NCI-H2107 (cell line): ENCODE measurements around the gene RFTN2.

ENCODE experiments used
- DNase-seq: peaks from one replicate; lab custom pipeline; 2025; lab: John Stamatoyannopoulos, UW

RFTN2 gene

DNA sequence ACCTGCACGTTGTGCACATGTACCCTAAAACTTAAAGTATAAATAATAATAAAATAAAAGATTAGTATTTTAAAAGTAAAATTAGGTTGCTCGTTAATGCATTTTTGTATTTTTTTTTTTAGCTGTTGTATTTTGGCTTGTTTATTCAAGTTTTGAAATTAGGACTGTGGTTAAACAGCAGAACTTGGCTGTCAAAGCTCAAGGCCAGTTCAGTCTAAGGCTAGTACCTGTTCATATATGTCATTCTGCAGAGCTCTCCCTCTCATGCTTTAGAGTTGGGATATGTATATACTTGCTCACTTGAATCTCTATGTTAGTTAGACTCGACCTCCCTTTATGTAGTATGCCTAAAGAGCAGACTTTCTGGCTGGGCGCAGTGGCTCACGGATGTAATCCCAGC, 126.8 kb downstream of the RFTN2 start:
- DNase-seq = no peak

DNA sequence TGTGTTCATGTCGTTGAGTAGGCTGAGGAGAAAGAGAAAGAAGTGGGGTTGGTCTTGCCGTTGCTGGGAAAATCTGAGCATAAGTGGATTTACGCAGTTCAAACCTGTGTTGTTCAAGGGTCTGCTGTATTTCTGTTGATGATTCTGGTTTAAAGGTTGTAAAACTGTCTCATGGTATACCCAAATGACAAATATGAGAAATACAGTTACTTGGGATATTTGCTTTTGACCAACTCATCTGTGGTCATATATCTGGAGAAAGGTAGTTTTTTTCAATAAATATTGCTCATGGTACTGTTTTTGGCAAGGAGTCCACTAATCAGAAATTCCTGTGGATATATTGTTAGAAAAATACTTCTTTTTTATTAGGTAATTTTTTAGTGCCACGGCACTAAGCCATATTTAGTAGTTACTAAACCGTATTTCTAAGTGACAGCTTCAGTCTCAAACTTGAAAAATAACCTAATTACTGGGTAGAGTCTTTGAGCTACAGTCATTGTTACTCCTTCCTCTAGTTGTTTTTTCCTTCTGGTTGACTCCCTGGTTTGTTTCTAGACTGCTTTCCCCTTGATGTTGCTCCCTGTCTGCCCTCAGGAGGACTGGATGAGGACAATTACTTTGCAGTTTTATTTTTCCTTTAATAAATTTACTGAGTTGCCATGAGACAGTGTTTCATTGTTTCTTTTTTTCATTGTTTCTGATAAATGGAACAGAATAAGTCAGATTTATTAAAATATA, 128.1 kb downstream of the RFTN2 start:
- DNase-seq = no peak

DNA sequence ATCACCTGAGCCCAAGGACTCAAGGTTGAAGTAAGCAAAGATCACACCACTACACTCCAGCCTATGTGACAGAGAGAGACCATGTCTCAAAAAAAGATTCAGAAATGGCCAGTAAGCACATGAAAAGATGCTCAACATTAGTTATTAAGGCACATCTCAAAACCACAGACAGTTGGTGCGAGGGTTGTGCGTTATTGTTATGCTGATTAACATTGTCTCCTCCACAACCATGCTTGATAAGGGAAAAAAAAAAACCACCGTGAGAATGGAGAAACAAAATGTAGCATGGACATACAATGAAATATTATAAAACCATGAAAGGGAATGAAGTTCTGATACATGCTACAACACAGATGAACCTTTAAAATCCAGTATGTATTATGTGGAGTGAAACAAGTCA, 132.2 kb downstream of the RFTN2 start:
- no peak for DNase-seq

DNA sequence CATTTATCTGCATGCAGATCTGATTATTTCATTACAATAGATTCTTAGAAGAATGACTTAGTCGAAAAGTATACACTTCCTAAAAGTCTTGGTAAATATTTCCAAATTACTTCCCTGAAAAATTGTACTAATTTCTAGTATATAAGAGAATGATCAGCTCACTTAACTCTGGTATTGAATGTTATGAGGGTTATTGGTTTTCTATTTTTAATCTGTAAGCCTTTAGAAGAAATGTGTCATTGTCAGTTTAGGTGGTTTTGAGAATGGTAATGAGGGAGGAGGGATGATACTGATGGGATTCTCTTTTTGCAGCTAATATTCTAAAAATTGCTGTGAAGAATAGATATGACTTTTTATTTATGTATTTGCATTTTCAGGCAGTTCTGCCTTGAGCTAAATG, 135.7 kb downstream of the RFTN2 start:
- no peak for DNase-seq

DNA sequence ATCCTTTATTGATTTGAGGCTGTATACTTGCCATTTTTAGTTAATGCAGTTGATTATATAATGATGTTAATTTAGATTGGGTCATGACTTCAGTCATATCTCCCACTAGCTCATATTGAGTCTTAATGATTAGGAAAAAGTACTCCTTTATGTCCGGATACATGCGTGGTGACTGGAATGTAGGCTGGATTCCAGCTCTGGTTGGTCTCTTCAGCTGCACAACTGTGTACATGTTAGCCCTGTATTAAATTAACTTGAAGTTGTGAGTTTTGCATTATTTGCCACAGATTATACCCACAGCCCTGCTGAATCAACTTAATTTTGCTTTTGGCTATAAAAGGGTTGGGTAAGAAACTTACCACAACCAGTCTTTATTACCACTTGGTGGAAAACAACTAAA, 137.0 kb downstream of the RFTN2 start:
- no peak for DNase-seq
